ENCODE data around the gene ACTN1.

DNA sequence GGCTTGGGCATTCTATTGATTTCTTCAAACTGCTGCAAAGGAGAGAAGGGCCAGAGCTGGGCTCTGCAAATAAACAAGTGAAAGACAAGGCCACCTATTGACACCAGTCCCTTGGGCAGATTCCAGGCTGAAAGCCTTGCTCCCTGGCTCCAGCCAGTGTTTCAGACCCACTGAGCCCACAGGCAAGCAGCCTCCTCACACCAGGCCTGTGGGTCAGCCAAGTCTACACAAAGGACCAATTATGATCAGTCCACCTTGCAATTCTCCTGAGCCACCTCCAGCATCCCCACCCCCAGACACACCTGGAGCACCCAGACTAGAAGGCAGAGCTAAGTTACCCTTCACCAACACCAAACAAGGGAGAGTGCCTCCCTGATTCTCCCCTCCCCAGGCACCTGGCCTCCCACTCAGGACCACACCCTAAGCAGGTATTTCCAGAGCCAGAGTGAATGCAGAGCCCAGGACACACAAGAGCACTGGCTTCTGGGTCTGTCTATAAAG, 13.8 kb downstream of the ACTN1 start:
- TF ChIP-seq POLR2AphosphoS5 (IDR thresholded peaks at IDR 0.05) (no peak), POLR2A (IDR thresholded peaks at IDR 0.05; ENCODE audit: low read depth) (no peak), EP300 (IDR thresholded peaks at IDR 0.05) (no peak)
- TF ChIP-seq, protein P1, sequence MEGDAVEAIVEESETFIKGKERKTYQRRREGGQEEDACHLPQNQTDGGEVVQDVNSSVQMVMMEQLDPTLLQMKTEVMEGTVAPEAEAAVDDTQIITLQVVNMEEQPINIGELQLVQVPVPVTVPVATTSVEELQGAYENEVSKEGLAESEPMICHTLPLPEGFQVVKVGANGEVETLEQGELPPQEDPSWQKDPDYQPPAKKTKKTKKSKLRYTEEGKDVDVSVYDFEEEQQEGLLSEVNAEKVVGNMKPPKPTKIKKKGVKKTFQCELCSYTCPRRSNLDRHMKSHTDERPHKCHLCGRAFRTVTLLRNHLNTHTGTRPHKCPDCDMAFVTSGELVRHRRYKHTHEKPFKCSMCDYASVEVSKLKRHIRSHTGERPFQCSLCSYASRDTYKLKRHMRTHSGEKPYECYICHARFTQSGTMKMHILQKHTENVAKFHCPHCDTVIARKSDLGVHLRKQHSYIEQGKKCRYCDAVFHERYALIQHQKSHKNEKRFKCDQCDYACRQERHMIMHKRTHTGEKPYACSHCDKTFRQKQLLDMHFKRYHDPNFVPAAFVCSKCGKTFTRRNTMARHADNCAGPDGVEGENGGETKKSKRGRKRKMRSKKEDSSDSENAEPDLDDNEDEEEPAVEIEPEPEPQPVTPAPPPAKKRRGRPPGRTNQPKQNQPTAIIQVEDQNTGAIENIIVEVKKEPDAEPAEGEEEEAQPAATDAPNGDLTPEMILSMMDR (IDR thresholded peaks at IDR 0.05), result no peak

All from esophagus muscularis mucosa (tissue), 4 donors.